Iris pigment epithelial cell (primary cell): ENCODE data around the gene PCSK1N.
A peak's percentile ranks its signal among the peaks of the same experiment; 100 is the strongest.
"Not testable (repeated sequence)": the region's sequence is repeated elsewhere in the genome, so short reads cannot be mapped to it uniquely, and the experiment has no call there.

Experiments used
- DNase-seq: peaks from one replicate; pipeline ENCODE4 v3.0.0-alpha.2; 2011; ENCODE audit warnings: low read depth

The PCSK1N gene

GRCh38 chrX:48823053-48823452 lies 12.4 kb downstream of the PCSK1N start:
- no peak for DNase-seq

DNA sequence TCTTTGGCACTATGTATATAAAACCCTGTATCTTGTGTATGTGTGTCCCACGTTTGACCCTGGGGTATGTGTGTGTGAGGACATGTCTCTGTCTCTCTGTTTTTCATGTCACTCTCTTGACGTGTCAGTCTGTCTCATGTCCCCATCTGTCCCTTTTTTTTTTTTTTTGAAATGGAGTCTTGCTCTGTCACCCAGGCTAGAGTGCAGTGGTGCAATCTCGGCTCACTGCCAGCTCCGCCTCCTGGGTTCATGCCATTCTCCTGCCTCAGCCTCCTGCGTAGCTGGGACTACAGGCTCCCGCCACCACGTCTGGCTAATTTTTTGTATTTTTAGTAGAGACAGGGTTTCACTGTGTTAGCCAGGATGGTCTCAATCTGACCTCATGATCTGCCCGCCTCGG lies 16.0 kb downstream of the PCSK1N start:
- DNase-seq = not testable (repeated sequence)

DNA sequence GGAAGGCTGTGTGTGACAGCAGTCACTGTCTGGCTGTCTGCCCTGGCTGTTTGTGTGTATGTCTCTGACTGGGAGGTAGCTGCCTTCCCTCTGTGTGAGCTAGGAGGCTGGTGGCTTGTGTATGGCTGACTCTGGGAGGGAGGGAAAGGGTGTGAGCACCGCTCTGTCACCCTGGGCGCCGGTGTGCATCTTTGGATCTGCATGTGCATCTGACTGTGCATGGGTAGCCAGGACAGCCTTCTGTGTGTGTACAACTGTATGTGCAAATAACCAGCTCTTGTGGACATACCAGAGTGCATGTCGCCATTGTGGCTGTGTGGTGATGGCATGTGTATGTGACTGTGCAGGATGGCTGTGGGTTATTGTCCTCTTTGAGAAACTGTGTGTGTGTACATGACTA lies 16.5 kb downstream of the PCSK1N start:
- no peak for DNase-seq

DNA sequence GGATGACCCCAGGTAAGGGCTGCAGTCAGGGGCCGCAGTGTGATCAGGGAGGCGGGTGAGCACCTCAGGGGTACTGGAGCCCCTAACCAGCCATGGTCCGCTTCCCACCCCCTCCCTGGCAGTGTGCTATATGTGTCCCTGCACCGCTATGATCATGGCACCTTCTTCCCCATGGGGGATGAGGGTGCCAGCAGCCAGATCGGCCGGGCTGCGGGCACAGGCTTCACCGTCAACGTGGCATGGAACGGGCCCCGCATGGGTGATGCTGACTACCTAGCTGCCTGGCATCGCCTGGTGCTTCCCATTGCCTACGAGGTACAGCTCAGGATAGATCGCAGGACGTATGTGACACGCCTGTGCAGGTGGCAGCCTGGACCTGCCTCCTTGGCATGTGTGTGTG lies 17.3 kb downstream of the PCSK1N start:
- DNase-seq = no peak

DNA sequence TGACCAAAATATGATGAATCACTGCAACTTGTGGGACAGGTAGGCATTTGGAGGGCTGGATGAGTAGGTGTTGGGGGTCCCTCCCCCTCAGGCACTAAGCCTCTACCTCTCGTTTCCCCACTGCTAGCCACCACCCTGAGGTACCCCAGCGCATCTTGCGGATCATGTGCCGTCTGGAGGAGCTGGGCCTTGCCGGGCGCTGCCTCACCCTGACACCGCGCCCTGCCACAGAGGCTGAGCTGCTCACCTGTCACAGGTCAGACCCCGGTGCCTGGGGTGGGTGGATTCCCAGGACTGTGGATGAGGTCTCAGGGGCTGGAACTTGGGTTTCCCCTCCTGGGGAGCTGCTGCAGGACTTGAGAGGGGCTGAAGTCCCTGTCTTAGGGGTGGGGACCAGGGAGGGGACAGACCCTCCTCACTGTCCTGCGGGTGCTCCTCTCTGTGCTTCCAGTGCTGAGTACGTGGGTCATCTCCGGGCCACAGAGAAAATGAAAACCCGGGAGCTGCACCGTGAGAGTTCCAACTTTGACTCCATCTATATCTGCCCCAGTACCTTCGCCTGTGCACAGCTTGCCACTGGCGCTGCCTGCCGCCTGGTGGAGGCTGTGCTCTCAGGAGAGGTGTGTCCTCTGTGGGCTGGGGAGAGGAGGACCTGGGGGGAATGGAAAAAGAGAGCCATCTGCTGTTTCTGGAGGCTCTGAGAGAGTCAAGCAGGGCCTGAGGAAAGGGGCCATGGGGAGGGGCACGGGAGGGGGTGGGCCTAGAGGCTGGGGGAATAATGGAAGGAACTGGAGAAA lies 19.2 kb downstream of the PCSK1N start:
- no peak for DNase-seq

DNA sequence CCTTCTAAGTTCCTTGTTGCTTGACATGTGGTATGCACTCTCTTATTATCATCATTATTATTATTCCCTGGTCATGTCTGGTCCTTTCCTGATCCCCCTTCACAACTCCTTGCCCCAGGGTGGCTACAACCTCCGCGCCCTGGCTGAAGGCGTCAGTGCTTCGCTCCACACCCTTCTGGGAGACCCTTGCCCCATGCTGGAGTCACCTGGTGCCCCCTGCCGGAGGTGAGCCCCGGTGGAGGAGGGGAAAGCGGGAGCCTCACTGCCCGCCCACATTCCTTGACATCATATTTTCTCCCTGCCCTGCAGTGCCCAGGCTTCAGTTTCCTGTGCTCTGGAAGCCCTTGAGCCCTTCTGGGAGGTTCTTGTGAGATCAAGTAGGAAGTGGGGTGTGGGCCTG lies 20.1 kb downstream of the PCSK1N start:
- DNase-seq = no peak

- DNase-seq = no peak
These were observed 20.7 kb downstream of the PCSK1N start for GRCh38 chrX:48814722-48815121.

DNA sequence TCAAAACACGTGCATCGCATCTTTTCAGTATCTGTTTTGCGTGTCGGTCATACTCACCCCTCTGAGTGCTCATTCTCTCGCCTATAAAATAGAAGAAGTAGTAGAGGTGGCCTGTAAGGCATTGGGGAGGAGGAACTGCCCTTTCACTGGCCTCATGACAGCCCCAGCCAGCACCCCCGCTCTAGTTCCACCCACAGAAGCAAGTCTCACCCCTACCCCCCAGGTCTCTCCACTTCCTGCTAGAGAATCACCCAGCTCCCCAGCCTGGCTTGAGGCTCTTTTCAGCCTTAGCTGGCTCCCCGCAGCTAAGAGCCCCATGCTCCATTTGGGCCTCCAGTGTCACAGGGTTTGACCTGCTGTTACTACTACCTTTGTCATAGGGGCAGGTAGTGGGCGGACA lies 21.8 kb downstream of the PCSK1N start:
- no peak for DNase-seq

DNA sequence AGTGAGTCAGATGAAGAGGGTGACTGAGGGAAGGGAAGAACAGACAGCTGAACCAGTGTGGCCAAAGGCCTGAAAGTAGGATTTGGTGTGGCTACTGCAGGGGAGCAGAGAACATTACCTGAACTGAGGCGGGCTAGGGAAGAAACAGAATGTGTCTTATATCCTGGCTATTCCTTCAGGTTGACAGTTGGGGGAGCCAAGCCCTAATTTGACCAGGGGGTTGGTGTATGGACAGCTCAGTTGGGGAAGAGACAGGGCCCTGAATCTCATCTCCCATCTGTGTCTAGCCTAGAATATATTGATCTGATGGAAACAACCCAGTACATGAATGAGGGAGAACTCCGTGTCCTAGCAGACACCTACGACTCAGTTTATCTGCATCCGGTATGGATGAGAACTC lies 29.3 kb downstream of the PCSK1N start:
- DNase-seq = no peak

GRCh38 chrX:48802905-48803200 lies 32.6 kb downstream of the PCSK1N start:
- no peak for DNase-seq

DNA sequence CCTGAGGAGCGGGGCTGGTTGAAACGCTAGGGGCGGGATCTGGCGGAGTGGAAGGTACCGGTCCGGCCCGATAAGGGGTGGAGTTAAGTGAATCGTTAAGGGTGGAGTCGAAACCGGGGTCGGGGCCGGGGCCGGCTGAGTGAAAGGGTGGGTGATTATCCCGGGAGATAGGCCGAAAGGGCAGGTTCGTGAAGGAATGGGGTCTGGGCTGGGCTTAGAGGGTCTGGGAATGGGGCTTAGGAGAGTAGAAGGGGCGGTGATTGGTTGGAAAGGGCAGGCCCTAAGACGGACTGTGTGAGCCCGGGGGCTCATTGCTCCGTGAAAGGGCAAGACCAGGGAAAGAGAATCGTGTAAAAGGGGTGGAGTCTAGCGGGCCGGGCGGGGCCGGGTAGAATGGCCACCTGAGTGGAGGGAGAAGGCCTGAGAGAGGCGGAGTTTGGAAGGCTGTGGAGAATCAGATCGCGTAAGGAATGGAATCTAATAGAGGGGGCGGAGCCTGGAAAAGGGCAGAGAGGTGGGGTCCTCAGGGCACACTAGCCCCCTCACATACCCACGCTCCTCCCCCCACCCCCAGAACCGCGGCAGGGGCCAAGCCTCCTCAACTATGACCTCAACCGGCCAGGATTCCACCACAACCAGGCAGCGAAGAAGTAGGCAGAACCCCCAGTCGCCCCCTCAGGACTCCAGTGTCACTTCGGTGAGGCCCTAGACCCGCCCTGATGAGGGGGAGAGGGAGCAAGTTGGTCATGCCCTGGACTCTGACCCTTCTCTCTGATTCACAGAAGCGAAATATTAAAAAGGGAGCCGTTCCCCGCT lies 33.1 kb downstream of the PCSK1N start:
- peak; percentile 83 for DNase-seq

DNA sequence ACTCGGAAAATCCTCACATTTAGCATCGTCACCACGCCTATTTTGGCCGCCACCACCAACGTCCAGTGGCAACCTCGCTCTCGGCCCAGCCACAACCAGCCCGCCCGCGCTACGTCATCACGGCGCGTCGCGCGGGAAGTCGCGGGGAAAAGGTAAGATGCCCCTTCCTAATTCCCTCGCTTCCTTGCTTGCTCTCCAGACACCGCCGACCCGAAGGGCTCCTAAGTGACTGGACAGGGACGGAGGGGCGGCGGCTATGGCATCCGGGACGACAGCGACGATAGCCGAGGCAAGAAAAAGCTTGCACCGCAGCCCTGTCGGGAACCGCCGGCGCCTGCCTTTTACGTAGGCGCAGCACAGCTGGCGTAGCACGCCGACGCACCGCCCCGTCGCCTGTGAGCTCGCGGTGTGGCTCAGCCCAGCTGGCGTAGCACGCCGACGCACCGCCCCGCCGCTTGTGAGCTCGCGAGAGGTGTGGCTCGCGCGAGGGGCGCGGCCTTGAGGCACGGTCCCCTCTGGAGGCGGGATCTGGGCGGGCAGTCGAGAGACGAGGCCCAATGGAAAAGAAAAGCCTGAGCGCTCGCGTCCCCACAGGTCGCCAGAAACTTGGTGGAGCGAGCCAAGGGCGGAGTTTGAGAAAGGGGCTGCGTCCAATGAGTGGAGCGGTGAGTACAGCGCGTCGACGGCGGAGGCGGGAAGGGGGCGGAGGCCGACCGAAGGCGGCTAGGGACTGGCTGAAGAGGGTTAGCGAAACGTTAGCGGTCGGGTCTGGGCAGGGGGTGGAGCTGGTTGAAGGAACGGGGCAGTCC lies 33.9 kb downstream of the PCSK1N start, which contains the start of gene HDAC6:
Gene HDAC6 (plus strand): TSS at position 788 of the 809 bp plus-strand sequence. CDS start 626 bp downstream, outside the sequence.
- peak; percentile 99 for DNase-seq

- no peak for DNase-seq
These were observed 34.7 kb downstream of the PCSK1N start for GRCh38 chrX:48800574-48801279.

DNA sequence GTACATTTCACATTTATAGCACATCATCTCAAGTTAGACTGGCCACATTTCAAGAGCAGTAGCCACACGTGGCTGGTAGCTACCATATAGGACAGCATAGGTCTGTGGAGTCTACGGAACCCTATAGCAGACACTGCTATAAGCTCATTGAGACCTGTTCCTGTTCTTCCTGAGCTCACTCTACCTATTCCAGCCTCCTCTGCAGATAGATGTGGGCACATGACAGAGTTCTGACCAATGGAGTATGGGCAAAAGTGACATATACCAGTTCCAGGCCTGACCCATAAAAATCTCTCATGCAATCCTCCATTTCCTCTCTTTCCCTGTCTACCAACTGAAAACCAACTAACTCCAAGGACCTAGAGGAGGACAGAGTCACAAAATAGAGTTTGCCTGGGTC lies 37.1 kb downstream of the PCSK1N start:
- DNase-seq = no peak

GRCh38 chrX:48794911-48795515 lies 40.4 kb downstream of the PCSK1N start:
- DNase-seq = peak; percentile 69

GRCh38 chrX:48794340-48794910 lies 41.0 kb downstream of the PCSK1N start:
- DNase-seq = no peak

GRCh38 chrX:48793935-48794334 lies 41.5 kb downstream of the PCSK1N start:
- DNase-seq = no peak

- no peak for DNase-seq
These were observed 43.2 kb downstream of the PCSK1N start for GRCh38 chrX:48792219-48792618.

DNA sequence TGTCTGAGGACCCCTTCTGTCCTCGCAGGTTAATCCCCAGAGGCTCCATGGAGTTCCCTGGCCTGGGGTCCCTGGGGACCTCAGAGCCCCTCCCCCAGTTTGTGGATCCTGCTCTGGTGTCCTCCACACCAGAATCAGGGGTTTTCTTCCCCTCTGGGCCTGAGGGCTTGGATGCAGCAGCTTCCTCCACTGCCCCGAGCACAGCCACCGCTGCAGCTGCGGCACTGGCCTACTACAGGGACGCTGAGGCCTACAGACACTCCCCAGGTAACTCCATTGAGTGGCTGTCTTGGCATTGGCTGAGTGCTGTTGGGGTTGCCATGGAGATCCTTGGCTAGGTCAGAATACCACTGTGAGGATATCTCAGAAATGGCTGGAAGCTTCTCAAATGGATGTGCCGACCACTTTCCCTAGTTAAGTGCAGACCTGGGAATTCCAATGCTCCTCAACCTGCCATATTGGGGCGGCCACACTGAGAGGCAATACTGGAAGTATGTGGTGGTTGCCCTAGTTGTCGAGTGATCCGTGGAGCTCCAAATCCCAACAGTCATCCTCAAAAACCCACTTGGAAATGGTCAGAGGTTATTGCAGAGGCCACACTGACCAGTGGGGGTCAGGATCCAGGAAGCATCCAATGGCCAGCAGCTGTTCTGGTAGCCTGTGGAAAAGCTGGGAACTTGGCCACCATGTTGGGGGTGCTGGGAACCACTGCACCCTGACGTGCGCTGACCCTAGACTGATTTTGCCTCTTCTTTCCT lies 44.2 kb downstream of the PCSK1N start:
- no peak for DNase-seq

DNA sequence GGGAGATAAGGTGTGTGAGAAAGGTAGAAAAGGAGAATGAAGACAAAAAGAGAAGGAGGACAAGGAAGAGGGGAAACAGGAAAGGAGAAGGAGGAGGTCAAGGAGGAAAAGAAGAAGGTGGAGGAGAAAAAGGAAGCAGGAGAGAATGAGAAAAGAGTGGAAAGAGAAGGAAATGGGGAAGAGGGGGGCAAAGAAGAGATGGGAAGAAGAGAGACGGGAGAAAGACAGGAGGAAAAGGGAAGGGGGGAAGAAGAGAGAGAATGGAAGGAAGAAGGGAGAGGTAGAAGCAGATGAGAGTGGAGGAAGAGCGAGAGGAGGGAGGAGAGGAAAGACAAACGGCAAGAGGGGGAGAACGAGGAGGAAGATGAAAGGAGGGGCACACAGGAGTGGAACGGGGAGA lies 44.9 kb downstream of the PCSK1N start:
- DNase-seq = no peak
